DND-41 (cell line): ENCODE results near the gene CTSD.

Source experiments
- CTCF ChIP-seq: IDR thresholded peaks from 2 replicates; pipeline ENCODE4 v1.5.1; 2012; ENCODE audit warnings: borderline replicate concordance, low read length, moderate library complexity, mild to moderate bottlenecking; ENCODE audit not compliant: poor library complexity, severe bottlenecking; ENCODE audit errors: extremely low read depth
- EZH2 ChIP-seq: IDR thresholded peaks from 3 replicates; pipeline ENCODE4 v1.6.1; 2012; ENCODE audit warnings: borderline replicate concordance, low read depth, mild to moderate bottlenecking, moderate library complexity, low read length, inconsistent platforms; ENCODE audit not compliant: severe bottlenecking

GRCh38 chr11:1741741-1742140, 22.0 kb downstream of the CTSD start:
- TF ChIP-seq CTCF (no peak), EZH2 (no peak)
